HG03097 (cell line): Measurements from ENCODE around the gene NMT1.
"Not testable (repeated sequence)": the region's sequence is repeated elsewhere in the genome, so short reads cannot be mapped to it uniquely, and the experiment has no call there.

Source experiments
- ATAC-seq: cut with Tn5 transposase; IDR thresholded peaks from one replicate; pipeline ENCODE4 v1.9.1; 2021; ENCODE audit not compliant: unreplicated experiment, low FRiP score

NMT1 gene

GRCh38 chr17:45117334-45117733 is 56.2 kb downstream of the NMT1 start:
- ATAC-seq = no peak

- ATAC-seq = no peak
Observed at GRCh38 chr17:45117848-45118646, 56.9 kb downstream of the NMT1 start.

GRCh38 chr17:45118691-45119090 is 57.6 kb downstream of the NMT1 start:
- no peak for ATAC-seq

- ATAC-seq = no peak
Observed at GRCh38 chr17:45119964-45120363, 58.8 kb downstream of the NMT1 start.

- ATAC-seq = no peak
Observed at GRCh38 chr17:45120558-45120957, 59.4 kb downstream of the NMT1 start.

GRCh38 chr17:45121055-45121454 is 59.9 kb downstream of the NMT1 start:
- no peak for ATAC-seq

GRCh38 chr17:45123076-45123770 is 62.1 kb downstream of the NMT1 start:
- ATAC-seq = no peak

GRCh38 chr17:45123930-45124796 is 63.0 kb downstream of the NMT1 start:
- no peak for ATAC-seq

- not testable (repeated sequence) for ATAC-seq
Observed at GRCh38 chr17:45124797-45125122, 63.6 kb downstream of the NMT1 start.

- no peak for ATAC-seq
Observed at GRCh38 chr17:45125509-45125908, 64.4 kb downstream of the NMT1 start.

- no peak for ATAC-seq
Observed at GRCh38 chr17:45127207-45127547, 66.1 kb downstream of the NMT1 start.

- no peak for ATAC-seq
Observed at GRCh38 chr17:45127548-45128300, 66.6 kb downstream of the NMT1 start.

- ATAC-seq = no peak
Observed at GRCh38 chr17:45128331-45128730, 67.2 kb downstream of the NMT1 start.

GRCh38 chr17:45128989-45129388 is 67.9 kb downstream of the NMT1 start:
- no peak for ATAC-seq

- ATAC-seq = no peak
Observed at GRCh38 chr17:45129426-45129939, 68.4 kb downstream of the NMT1 start.

- no peak for ATAC-seq
Observed at GRCh38 chr17:45129940-45130680, 69.0 kb downstream of the NMT1 start.

GRCh38 chr17:45130681-45131615 is 69.8 kb downstream of the NMT1 start:
- ATAC-seq = no peak

GRCh38 chr17:45131616-45132319 is 70.7 kb downstream of the NMT1 start:
- no peak for ATAC-seq
